HG03103 (cell line): ENCODE measurements around the gene PTPRE.

Experiments used
- ATAC-seq: cut with Tn5 transposase; IDR thresholded peaks from one replicate; pipeline ENCODE4 v1.9.1; 2021; ENCODE audit warnings: low read depth; ENCODE audit not compliant: unreplicated experiment

Gene PTPRE

DNA sequence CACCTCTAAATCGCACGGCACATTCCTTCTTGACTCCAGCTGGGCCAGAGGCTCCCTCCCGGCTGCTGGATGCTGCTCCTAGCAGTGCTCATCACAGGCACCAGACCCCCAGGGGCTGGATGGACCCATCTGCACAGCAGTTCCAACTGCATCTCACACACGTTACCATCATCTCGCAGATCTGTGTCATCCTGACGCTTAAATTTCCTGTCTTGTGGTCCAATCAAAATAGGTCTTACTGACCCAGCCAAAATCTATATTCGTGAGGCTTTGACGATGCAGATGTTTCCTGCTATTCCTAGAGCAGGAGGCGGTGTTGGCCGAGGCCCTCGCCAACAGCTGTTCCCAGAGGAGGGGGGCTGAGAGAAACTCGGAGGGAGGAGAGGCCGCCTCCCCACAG, 111.3 kb downstream of the PTPRE start:
- no peak for ATAC-seq

DNA sequence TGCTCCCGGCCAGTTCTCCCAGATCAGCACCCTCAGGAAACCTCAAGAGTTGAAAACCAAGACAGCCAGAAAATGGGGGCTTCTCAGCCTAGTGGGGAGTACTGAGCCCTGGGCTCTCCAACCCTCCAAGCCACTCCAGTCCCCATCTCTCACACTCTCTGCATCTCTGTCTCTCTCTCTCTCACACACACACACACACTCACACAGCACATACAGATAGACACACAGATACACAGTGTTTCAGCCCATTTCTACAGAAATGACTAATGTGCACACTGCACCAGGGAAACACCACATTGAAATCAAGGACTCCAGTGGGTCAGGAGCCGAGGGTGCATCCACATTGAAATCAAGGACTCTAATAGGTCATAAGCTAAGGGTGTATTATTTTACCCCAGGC, 111.8 kb downstream of the PTPRE start:
- no peak for ATAC-seq

DNA sequence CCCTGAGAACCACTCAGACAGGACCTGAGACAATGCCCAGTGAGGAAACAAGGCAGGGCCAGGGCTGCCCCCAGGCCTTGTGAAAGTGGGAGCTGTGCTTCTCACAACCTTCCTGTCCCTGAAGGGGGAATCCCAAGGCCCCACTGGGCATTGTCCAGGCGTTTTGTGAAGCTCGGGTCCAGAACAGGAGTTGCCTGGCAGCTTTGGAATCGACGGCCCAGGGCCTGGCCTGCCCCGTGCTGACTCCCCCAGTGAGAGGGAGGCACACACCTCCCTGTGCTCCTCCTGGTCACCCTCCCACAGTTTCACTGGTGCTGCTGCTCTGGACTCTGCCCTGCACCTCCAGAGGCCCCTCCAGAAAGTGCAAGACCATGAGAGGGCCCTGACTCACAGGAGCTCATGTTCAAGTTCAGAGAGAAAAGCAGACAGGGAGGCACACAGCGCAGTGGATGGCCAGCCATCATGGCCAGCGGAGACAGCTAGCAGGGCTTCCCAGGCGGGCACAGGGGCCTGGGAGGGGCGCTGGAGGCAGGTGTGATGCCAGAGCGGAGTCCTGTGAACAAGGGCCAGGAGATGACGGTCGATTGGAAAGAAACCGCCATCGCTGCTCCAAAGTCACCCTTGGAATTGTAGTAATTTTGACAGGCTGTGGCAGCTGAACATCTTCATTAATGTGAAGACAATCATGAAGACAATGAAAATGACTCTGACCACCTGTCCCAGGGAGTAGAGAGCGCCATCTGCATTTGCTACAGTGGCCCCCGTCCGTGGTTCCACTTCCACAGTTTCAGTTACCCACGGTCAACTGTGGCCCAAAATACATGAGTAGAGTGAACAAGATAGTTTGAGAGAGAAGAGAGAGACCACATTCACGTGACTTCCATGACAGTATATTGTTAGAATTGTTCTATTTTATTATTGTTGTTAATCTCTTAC, 115.6 kb downstream of the PTPRE start:
- ATAC-seq, result no peak

DNA sequence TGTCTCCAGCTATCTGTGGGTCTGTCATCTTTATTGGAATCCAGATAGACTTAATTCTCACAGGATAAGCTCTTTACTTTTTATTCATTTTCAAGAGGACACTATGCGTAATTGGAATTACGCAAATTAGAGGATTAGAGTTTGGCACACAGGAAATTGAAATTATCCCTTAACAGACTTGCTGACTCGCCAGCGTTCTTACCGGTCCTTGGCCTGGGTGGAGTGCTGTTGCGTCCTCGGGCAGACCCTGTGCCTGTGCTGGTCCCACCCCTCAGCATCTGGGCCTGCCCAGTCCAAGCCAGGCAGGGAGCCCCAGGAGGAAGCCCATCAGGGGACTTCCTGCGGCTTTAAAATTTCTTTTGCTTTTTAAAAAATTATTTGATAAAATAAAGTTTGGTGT, 117.5 kb downstream of the PTPRE start:
- no peak for ATAC-seq

DNA sequence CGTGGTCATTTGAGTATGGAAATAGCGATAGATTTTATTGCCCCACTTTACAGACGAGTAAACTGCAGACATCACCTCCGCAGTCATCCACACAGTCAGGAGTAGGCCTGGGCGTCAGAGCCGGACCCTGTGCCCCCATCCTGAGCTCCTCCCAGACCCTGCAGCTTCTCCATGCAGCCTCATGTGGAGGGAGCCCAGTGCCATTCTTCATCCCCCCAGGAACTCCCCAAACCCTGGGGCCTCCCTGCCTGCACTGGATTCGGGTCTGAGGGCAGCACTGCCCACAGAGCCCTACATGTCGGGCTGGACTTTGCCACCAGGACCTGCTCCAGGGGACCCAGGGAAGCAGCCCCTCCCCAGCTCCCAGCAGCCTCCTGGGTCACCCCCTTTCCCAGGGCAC, 118.5 kb downstream of the PTPRE start:
- ATAC-seq, result no peak

DNA sequence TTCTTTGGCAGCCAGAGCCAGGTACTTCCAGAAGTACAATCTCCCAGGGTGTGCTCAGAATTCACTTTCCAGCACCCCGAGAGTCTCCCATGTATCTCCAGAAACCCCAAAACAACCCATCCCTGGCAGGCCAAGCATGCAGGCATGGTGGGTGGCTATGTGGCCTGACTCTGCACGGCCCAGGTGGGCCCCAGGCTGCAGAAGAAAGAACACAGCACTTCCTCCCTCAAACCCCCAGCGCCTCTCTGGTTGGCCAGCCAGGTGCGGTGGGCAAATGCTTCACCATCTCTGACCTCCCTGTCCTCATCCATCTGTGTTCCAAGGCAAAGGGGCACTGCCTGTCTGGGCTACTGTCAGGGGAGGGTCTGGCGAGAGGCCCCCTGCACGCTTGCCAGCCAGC, 119.0 kb downstream of the PTPRE start:
- no peak for ATAC-seq

DNA sequence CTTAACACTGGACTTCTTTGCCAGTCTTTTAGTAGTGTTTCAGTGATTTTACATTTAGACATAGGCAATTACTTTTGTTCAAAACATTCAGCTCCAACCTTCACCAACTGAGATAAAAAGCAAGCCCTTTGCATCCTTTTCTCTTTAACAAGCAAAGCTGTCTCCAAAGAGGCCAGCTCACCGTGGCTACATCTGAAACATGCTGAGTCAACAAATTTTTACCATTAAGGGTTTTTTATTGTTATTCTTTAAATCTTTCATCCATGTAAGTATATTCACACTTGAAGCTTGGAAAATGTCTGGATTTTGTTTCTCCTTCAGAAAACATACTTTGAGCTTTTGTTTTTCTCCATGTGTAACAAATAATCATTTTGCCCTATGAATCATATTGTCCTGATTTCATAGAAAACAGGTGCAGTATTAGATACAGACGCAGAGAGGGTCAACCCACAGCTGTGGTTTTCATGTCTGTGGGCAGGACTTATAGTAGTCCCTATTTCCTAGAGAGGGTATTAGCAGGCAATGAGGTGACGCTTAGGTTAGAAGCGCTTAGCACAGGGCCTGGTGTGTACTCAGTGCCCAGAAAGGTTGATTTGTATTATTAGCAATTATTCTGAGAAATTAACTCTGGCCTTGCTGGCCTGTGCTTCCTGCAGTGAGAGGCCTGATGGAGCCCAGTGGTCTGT, 119.9 kb downstream of the PTPRE start:
- no peak for ATAC-seq

DNA sequence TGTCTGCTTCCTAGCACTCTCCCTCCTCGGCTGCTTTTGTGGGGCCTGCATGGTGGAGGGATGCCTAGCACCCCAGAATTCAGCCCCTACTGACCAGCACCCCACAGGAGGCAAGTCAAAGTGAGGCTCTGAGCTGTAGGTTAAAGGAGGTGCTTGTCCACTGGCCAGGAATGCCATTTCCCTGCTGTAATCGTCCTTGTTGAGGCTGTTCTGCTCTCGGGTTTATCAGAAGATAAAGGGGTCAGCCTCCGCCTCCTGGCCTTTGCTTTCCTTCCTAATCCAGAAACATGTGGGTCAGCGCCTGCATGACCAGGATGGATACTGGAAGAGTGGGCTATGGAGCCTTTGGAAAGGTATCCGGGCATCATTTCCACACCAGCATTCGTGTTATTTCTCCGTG, 120.4 kb downstream of the PTPRE start:
- no peak for ATAC-seq

DNA sequence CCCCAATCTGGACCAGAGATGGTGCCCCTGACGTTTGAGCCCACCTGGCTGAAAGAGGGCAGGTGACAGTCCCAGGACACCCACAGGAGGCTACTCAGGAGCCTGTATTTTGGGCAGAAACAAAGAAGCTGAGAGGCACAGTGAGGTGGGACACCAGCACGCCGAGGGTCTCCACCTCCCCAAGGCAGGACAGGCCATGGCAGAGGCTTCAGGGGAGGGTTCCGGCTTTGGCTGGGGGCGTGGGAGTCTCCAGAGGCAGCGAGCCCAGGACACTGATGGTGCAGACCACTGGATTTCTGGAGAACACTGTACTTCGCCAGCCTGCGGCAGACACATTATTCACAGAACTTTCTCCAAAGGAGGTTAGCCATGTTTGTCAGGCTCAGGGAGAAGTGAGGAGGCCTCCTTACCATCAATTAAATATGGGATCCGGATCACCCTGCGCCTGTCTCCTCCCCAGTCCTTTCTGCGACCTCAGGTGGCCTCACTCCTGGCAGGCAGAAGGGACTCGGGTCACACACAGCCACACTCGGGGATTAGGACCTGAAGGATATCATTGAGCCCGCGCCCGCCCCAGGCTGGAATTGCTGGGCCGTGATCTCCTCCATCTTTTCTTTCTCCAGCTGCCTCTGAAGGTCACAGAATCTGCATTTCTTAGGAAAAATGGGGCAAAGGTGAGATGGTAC, 121.1 kb downstream of the PTPRE start:
- ATAC-seq, result no peak

DNA sequence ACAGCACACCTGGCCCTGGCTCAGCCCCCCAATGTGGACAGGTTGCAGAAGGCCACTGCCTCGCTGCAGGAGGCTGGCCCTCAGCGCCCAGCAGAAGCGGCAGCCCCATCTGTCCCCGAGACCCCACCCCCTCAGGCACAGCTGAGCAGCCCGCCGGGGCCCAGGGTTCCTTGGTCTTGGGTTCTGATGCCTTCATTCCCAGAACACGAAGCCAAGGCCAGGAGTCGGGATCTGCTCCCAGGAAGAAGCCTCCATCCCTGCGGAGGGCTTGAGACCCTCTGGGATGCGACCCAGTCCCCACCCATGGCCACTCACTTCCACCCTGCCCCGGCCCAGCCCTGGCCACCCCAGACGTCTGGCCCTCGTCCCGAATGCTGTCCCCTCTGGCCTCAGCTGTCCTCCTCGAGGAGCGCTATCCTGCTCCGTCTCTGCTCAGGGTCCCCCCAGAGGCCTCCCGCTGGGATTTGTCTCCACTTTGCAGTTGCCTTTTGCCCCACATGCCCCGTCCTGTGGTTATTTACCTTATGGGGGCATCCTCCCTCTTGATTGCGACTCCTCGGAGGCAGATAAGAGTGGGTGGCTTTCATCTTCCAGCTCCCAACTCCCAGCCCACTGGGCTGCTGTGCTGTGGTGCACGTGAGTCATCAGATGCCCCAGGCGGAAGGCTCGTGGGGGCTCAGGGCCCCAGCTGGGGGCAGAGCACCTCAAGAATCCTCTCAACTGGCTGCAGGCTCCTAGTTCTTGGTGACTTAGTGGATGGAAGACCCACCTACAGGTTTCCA, 121.8 kb downstream of the PTPRE start:
- no peak for ATAC-seq

DNA sequence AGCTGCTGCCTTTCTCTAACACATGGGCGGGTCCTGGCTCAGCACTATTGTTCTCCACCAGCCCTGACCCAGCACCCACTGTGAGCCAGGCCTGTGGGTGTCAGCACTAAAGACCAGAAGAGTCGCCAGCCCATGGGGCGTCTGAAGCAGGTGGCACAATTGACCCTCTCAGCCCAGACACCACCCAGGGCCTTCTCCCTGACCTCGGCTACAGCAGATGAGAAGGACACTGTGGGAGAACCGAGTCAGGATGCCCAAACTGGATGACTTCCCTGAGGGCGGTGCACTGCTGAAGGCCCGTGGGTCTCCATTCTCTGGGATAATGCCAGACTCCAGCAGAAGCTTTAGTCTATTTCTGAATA, 122.4 kb downstream of the PTPRE start:
- no peak for ATAC-seq

DNA sequence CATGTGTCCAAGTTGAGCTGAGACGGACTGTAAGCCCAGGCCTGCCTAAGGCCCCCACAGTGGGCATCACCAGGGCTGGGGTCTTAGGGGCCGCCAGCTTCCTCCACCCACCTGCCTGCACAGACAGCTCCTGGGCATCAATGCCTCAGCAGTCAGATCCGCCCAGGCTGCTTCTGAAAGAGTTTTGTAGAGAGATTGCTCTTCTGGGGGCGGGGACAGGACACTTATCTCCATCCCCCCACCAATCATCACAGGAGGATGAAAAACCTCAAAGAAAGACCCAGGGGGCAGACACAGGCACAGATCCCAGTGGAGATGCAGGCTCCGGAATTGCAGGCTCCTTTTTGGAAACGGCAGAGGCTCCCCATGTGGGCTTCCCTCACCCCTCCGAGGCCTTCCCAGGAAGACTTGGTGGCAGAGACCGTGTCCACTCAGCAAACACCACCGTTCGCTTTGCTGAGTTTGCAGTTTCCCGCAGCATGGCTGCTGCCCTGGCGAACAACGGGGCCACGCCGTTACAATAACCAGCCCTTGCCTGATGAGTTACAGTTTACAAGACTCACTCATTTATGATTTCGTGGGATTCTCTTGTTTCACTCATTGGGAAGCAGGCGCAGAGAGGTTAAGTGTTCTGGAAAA, 122.9 kb downstream of the PTPRE start:
- no peak for ATAC-seq

DNA sequence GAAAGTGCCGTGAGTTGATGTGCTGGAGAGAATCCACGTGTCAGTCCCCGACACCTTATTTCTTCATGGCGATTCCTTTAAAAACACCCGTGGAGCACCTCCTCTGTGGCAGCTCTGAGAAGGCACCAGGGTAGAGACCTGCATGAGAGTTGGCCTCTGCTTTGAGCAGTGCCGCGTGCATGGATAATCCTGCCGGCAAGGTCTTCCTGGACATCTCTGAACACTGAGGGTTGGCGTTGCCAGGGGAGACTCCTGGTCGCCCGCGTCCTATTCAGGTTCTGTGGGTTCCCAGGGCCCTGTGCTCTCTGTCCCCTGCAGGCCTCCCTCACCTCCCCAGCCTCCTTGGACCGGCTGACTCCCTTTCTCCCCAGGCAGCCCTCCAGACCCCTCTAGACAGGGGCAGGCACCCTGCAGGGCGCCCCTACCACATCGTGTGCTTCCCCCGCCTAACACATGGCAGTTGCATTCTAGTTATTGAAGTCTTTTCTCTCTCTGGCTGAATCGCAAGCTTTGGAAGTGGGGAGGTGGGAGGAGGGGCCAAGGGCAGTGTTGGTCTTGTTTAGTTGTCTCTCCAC, 123.7 kb downstream of the PTPRE start:
- ATAC-seq, result no peak

DNA sequence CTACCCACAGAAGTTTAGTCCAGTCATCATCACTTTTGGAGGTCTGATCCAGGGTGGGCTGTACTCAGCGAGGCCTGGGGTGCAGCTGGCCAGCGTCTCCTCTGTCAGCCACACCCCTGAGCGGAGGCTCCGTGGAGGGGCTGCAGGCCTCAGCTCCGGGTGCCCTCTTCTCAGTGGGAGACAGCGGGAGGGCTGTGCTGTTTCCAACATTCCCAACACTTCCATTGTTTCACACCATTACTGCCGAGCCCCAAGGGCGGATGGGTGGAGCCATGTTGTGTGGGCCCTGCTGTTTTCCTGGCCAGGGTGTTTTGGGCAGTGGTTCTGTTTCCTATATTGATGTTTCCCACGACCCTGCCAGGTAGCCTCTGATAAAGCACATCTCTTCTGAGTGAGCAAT, 124.3 kb downstream of the PTPRE start:
- ATAC-seq, result no peak

DNA sequence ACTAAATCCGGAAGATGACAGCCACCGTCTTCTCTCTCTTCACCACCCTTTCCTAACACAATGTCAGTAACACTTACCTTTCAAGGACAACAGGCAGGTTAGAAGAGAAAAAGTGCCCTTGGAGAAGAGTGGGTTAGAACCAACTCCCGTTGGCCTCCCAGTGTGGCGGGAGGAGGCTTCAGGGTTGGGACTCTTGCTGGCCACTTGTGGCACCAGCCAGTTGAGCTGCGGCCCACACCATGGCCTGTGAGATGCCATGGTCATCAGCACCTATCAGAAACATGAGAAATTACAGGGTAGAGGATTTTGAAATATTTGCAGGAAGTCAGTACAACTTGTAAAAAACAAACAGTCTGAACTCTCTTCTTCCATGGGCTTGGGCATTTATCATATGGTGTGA, 125.6 kb downstream of the PTPRE start:
- no peak for ATAC-seq

DNA sequence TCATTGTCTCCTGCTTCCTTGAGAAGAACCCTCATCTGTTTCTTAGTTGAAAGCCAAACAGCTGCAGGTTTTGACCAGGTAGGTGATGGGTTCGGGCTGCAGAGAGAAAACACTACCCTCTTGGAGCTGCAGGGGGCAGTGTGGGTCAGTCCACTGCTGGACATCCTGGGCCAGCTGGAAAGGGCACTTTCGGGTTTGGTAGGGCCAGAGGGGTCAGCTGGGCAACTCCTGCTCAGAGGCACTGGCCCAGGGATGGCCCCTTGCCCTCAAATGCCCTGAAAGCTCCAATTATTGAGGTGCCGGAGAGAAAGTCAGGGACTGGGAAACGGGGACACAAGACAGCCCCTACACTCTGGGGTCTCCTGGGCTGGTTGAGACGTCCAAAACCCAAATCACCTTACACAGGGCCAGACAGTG, 128.7 kb downstream of the PTPRE start:
- ATAC-seq, result peak; percentile 86

DNA sequence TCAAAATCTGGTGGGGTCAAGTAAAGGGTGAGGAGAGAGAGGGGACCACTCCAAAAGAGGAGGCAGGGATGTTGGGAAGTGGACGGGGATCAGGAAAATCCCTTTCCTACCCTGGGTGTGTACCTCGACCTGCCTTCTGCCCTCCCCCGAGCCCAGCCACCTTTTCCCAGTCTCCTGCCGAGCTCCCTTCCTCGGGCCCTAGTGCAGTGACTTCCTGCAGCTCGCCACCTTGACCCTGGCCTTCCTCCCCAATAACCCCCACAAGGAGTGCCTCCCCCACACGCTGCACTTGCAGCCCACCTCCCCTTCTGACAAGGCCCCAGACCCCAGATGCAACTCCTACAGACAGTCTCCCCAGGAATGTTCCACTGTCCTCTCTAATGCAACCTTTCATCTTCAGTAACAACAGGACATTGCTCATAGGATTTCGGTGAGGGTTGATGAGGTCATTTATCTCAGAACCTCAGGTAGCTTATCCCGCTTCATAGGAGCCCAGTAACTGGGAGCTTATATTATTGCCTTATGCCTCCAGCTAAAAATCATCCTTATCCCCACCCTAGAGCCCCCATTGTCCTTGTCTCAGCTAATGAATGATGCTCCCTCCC, 129.2 kb downstream of the PTPRE start:
- ATAC-seq, result no peak

DNA sequence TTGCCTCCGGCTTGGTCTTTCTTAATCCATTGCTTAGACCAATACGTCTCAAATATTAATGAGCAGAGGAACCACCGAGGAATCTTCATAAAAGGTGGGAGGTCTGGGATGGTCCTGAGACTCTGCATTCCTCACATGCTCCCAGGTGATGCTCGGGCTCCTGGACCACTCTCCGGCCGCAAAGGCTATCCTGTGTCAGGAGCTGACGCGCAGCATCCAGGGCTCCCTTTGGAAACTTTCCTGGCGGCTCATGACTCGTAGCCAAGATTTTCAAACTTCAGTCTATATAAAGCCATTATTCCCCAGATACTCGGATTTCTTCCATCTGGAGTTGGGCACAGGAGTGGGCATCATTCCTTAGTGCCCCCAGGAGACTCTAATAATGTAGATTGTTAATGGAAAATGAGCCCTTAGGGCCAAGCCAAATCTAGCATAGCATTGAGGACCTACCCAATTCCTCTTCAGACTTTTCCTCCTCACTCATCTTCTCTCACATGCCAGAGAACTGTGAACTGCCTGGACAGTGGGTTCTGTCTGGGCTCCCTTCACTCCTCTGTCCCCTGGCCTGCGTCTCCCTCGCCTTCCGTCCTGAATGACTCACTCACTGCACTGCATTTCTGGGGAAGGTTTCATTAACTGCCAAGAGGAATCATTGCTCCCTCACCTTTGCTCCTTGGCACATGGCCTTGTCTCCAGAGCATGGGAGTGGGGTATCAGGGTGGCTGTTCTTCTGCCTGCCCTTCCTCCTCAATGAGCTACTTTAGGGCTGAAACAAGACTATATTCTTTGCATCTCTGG, 130.0 kb downstream of the PTPRE start:
- no peak for ATAC-seq

DNA sequence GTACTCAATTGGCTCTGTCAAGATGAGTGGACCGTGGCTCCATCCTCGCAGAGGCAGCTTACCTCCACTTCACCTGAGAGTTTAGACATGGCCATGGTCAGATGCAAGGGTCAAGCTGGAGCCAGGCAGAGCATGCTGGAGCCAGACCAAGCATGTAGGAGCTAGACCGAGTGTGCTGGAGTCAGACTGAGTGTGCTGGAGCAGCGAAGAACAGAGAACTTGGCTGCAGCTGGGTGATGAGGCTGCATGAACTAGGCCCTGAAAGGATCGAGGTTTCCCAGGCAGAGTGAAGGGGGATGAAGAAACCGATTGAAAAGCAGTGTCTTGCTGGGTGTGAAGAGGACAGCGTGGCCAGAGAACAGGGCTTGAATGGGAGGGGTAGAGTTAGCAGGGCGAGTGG, 133.2 kb downstream of the PTPRE start:
- ATAC-seq, result no peak
